IMR-90 (cell line): Measurements from ENCODE around the gene TCF20. TPM values are rescaled to one million over a fixed set of nuclear protein-coding genes. Genes with fewer than 3 reads are reported as not detected.

Experiments used
- ATAC-seq: fragments of 200-7000 bp; cut with Tn5 transposase; 2 replicates; pipeline ENCODE4 v1.9.1; 2020; ENCODE audit warnings: low read depth, mild to moderate bottlenecking, moderate library complexity
- BruUV-seq: library from RNA; stranded (reverse); fragments of 400-500 nt; replicated peaks from 2 replicates; lab custom pipeline; 2021; lab: Mats Ljungman, UMichigan
- CTCF ChIA-PET: fragments of 300-600 bp; formaldehyde crosslinking; extraction: SDS; loops from one replicate; lab custom pipeline; 2021; ENCODE audit warnings: antibody characterized with exemption; lab: Yijun Ruan, JAX
- POLR2A ChIA-PET: fragments of 300-600 bp; sonication (Branson Sonifier 250); formaldehyde crosslinking; loops from one replicate; lab custom pipeline; 2022; ENCODE audit warnings: antibody characterized with exemption; ENCODE audit not compliant: unreplicated experiment; lab: Charles Lee
- DNase-seq: peaks from one replicate; pipeline ENCODE4 v3.0.0; 2013
- H2AFZ ChIP-seq: replicated peaks from 2 replicates; pipeline ENCODE3; 2013; ENCODE audit warnings: low read length, mild to moderate bottlenecking; ENCODE audit not compliant: poor library complexity
- H2AK5ac ChIP-seq: 2 replicates; pipeline ENCODE4 v1.6.1; 2013; ENCODE audit warnings: low read depth, low read length, inconsistent platforms
- H2AK9ac ChIP-seq: replicated peaks from 2 replicates; pipeline ENCODE3; 2013; ENCODE audit warnings: mild to moderate bottlenecking, low read depth, low read length, moderate library complexity; ENCODE audit not compliant: poor library complexity
- H2BK120ac ChIP-seq: 2 replicates; pipeline ENCODE4 v1.6.1; 2013; ENCODE audit warnings: low read depth, low read length, inconsistent platforms
- H2BK15ac ChIP-seq: 3 replicates; pipeline ENCODE4 v1.6.1; 2013; ENCODE audit warnings: low read depth, low read length, inconsistent platforms
- H2BK20ac ChIP-seq: 2 replicates; pipeline ENCODE4 v1.6.1; 2013; ENCODE audit warnings: low read depth, mild to moderate bottlenecking, inconsistent platforms, low read length, moderate library complexity
- H2BK5ac ChIP-seq: 2 replicates; pipeline ENCODE4 v1.6.1; 2013; ENCODE audit warnings: mild to moderate bottlenecking, low read depth, low read length, inconsistent platforms; ENCODE audit not compliant: poor library complexity, severe bottlenecking
- H3K14ac ChIP-seq: replicated peaks from 2 replicates; pipeline ENCODE4 v1.6.1; 2013; ENCODE audit warnings: low read depth, low read length, inconsistent platforms
- H3K18ac ChIP-seq: 2 replicates; pipeline ENCODE4 v1.6.1; 2013; ENCODE audit warnings: low read depth, low read length, control low read depth
- H3K23ac ChIP-seq: 2 replicates; pipeline ENCODE4 v1.6.1; 2013; ENCODE audit warnings: low read depth, low read length, inconsistent platforms
- H3K27ac ChIP-seq: 2 replicates; pipeline ENCODE4 v1.5.1; 2013; ENCODE audit warnings: mild to moderate bottlenecking, control low read depth, low read length; ENCODE audit not compliant: insufficient read depth
- H3K27me3 ChIP-seq: 2 replicates; pipeline ENCODE4 v1.6.1; 2013; ENCODE audit warnings: low read length; ENCODE audit not compliant: control insufficient read depth, insufficient read depth
- H3K36me3 ChIP-seq: 2 replicates; pipeline ENCODE4 v1.6.1; 2013; ENCODE audit warnings: low read length, mixed read lengths; ENCODE audit not compliant: control insufficient read depth, insufficient read depth
- H3K4ac ChIP-seq: 2 replicates; pipeline ENCODE4 v1.6.1; 2013; ENCODE audit warnings: low read depth, low read length, inconsistent platforms
- H3K4me1 ChIP-seq: 2 replicates; pipeline ENCODE4 v1.6.1; 2013; ENCODE audit warnings: low read length, mixed read lengths; ENCODE audit not compliant: control insufficient read depth, insufficient read depth
- H3K4me2 ChIP-seq: 2 replicates; pipeline ENCODE4 v1.6.1; 2013; ENCODE audit warnings: low read depth, mild to moderate bottlenecking, control low read depth, low read length, moderate library complexity
- H3K4me3 ChIP-seq: 2 replicates; pipeline ENCODE4 v1.5.1; 2013; ENCODE audit warnings: low read depth, mild to moderate bottlenecking, control low read depth, low read length, moderate library complexity; ENCODE audit not compliant: insufficient read depth
- H3K56ac ChIP-seq: 2 replicates; pipeline ENCODE4 v1.6.1; 2013; ENCODE audit warnings: low read length, inconsistent platforms; ENCODE audit not compliant: insufficient read depth; ENCODE audit errors: extremely low read depth
- H3K79me1 ChIP-seq, 2 experiments: 2 replicates each; pipeline ENCODE4 v1.6.1; 2013; ENCODE audit warnings: low read length in 2 of 2, inconsistent platforms in 1 of 2, low read depth in 1 of 2
- H3K9ac ChIP-seq: 2 replicates; pipeline ENCODE4 v1.6.1; 2013; ENCODE audit warnings: low read depth, low read length, control low read depth
- H3K9me1 ChIP-seq: 2 replicates; pipeline ENCODE4 v1.6.1; 2013; ENCODE audit warnings: low read length, inconsistent platforms; ENCODE audit not compliant: insufficient read depth
- H3K9me3 ChIP-seq: 2 replicates; pipeline ENCODE4 v1.6.1; 2013; ENCODE audit warnings: low read length; ENCODE audit not compliant: control insufficient read depth, insufficient read depth
- H4K20me1 ChIP-seq: 2 replicates; pipeline ENCODE4 v1.6.1; 2013; ENCODE audit warnings: low read length, inconsistent platforms; ENCODE audit not compliant: insufficient read depth
- H4K5ac ChIP-seq: 2 replicates; pipeline ENCODE4 v1.6.1; 2013; ENCODE audit warnings: mild to moderate bottlenecking, low read depth, low read length, control low read depth
- H4K8ac ChIP-seq, 2 experiments: 2 replicates each; pipeline ENCODE4 v1.6.1; 2013; ENCODE audit warnings: low read depth in 2 of 2, low read length in 2 of 2, control low read depth in 1 of 2, inconsistent platforms in 1 of 2
- H4K91ac ChIP-seq: 2 replicates; pipeline ENCODE4 v1.6.1; 2013; ENCODE audit warnings: low read depth, low read length, inconsistent platforms; ENCODE audit not compliant: insufficient read depth
- CHD1 ChIP-seq: IDR thresholded peaks from 2 replicates; pipeline ENCODE4 v1.6.1; 2012; ENCODE audit warnings: low read depth, low read length, improper control_type of control experiment
- WGBS, 2 experiments: methylation state at CpG; one replicate each; pipeline versions ENCODE4 v1.1.5 to v1.1.7; 2013; ENCODE audit warnings: missing lambda C conversion rate in 2 of 2; ENCODE audit not compliant: insufficient read length in 1 of 2; ENCODE audit errors: extremely low coverage in 2 of 2; 5-methylcytosine and 5-hydroxymethylcytosine counted together
- dilution Hi-C: fragments of 300-500 bp; cut with HindIII; formaldehyde crosslinking; loops from one replicate; pipeline ENCODE4 v1.14.3; 2018; ENCODE audit warnings: low sequenced_read_pairs; ENCODE audit not compliant: unreplicated experiment
- in situ Hi-C: fragments of 300-500 bp; cut with MboI; formaldehyde crosslinking; loops from 3 replicates; pipeline ENCODE4 v1.14.3; 2019; ENCODE audit warnings: low sequenced_read_pairs, inconsistent platforms, mixed read lengths
- intact Hi-C: fragments of 100-400 bp; cut with micrococcal nuclease; formaldehyde crosslinking; loops from 2 replicates; pipeline ENCODE4 v1.10.0; 2022
- polyA plus RNA-seq, 3 experiments: library from polyadenylated mRNA; depleted of rRNA; stranded (reverse); fragments of >200 nt; gene quantifications; 2 replicates each; pipeline ENCODE4 v1.2.3, GENCODE V29; 2012; ENCODE audit warnings: low replicate concordance in 1 of 3
- total RNA-seq: library from RNA; depleted of rRNA; stranded (reverse); fragments of >200 nt; gene quantifications from 2 replicates; pipeline ENCODE4 v1.2.3, GENCODE V29; 2012

Gene TCF20
- total and polyA plus RNA-seq, 2 of the 4 experiments (the other 2 are of a cell fraction) = 8.9 to 23.7 TPM

DNA sequence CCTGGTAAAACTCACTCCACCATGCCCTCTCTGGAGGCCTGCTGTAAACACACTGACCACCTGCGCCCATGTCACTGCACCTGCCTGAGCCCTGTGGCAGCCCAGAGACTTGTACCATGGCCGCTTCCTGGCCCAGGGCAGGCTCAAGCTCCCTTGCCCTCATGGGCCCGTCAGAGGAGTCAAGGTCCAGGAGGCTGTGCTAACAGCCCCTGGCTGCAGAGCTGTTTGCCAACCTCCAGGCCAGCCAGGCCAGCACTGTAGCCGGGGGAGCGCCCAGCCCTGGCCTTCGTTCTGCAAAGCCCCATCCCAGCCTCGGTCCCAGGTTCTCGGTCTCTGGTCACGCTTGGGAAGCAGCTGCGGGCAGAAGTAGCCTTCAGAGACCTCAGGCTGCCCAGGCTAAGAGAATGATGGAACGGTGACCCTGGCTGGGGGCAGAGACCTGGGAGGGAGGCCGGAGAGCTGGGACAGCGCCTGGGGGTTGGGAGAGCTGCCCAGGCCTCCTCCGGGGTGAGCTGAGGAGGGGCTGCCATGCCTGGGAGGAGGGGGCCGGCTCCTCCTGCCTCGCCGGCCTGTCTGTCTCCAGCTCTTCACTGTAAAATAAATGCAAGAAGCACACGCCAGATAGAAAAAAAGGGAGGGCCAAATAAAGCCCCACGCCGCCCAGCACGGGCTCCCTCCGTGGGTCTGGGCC is 11.9 kb upstream of the TCF20 start:
- no peak for ATAC-seq
- in situ Hi-C loops = no loop called here

More for the DNA sequence above, 11.9 kb upstream of the TCF20 start:
- Histone ChIP-seq H3K18ac (no peak overlapping the region), H3K23ac (no peak overlapping the region), H3K4me3 (no peak overlapping the region), H3K9me3 (no peaks in the 10 kb centered on the region), H3K14ac (no peak overlapping the region), H4K20me1 (peaks cover 20% of the 10 kb centered on the region), H4K8ac (no peak overlapping the region), H3K79me1 (no peaks in the 10 kb centered on the region), H3K27ac (no peak overlapping the region), H2AFZ (no peak overlapping the region), H2BK20ac (no peak overlapping the region), H3K9me1 (0 out of 2 replicates have a peak, but pooled peaks cover 3% of the 10 kb centered on the region), H2BK120ac (no peak overlapping the region), H3K4me2 (no peak overlapping the region), H4K91ac (no peak overlapping the region), H2BK15ac (no peak overlapping the region), H3K36me3 (no peaks in the 10 kb centered on the region), H3K4me1 (no peaks in the 10 kb centered on the region), H2BK5ac (no peak overlapping the region), H2AK9ac (no peak overlapping the region), H3K4ac (no peak overlapping the region), H2AK5ac (no peak overlapping the region), H3K27me3 (peaks cover 49% of the 10 kb centered on the region), H3K9ac (no peak overlapping the region), H3K56ac (no peak overlapping the region), H4K5ac (no peak overlapping the region)
- 50% methylated on average over 10 of the region's 22 CpGs; no CpG with 5 or more reads in 1 of the 2 experiments for WGBS, 2 experiments
- BruUV-seq = no TSS peak
- intact Hi-C loops = no loop called here
- dilution Hi-C loops = no loop called here
- ChIA-PET CTCF (no interaction called here), POLR2A (no interaction called here)
- DNase-seq = no peak
- TF ChIP-seq CHD1 = no peak
